Ecto neural progenitor cell (in vitro differentiated cells): ENCODE data around the gene B3GALNT2.
A peak's percentile ranks its signal among the peaks of the same experiment; 100 is the strongest.
"Not testable (repeated sequence)": the region's sequence is repeated elsewhere in the genome, so short reads cannot be mapped to it uniquely, and the experiment has no call there.

ENCODE experiments used
- DNase-seq: peaks from one replicate; pipeline ENCODE4 v3.0.0-alpha.2; 2018; ENCODE audit warnings: low spot score

B3GALNT2 gene

GRCh38 chr1:235504122-235504493 lies at the start of gene B3GALNT2:
Gene B3GALNT2 (minus strand): TSS chr1:235504452. CDS start chr1:235504252, 200 bp downstream.
- no peak for DNase-seq

GRCh38 chr1:235553112-235553551 lies 48.9 kb upstream of the B3GALNT2 start:
- DNase-seq, result no peak

- no peak for DNase-seq
Observed at GRCh38 chr1:235552146-235552716, 48.0 kb upstream of the B3GALNT2 start.

DNA sequence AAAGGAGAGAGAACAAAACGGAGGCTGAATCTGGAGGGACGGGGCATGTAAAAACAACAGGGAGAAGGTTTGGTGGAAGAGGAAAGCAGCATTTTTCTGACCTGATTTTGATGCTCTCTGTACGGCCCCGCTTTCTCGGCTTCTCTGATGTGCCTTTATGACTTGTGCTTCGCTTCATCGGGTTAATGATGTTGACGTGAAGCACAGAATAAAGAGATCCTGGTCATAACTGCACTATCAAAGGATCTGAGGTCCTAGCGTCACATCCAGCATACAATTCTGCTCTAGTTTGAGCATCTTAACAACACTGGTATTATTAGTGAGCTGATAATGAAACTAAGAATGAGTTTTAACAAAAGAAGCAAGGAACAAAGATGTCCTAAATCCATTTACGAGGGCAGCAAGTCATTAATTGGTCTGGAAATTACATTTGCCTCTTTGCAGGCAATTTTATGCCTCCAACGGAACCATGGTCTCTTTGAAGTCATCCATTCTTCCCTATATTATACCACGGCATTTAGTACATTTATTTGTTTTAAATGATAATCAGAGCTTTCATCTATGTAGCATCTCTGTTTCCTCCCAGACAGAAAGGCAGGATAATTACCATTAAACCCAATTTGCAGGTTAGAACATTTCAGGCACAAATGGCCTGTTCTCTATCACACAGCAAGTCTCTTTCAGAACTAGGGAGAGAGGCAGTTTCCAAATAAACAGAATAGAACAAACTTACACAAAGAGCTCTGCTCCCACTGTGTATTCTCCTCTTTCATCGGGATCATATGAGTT lies 45.3 kb upstream of the B3GALNT2 start:
- DNase-seq, result no peak

GRCh38 chr1:235546369-235547155 lies 42.3 kb upstream of the B3GALNT2 start:
- not testable (repeated sequence) for DNase-seq

DNA sequence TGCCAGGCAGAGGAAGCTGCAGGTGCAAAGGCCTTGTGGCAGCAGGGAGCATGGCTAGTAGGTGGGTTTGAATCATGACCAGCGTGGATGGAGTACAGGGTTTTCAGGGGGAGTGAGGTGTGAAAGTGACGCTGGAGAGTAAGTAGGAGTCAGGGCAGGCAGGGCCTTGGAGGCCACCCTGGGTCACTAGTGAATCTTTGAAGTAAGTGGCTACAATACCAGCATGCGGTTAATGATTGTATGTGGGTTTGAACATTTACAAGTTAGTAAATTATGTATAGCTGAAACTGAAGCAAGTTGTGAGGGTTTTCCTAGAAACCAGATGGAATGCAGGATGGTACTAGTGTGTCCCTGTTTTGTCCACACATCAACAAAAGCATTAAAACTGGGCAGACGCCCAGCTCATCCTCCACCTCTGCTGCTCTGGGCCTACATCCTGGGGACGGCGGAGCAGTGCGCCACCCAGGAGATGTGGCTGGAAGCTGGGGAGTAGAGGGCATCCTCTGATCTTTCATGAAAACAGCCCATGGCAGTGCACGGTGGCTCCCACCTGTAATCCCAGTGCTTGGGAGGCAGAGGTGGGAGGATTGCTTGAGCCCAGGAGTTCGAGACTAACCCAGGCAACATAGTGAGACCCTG lies 41.2 kb upstream of the B3GALNT2 start:
- DNase-seq, result no peak

- DNase-seq, result not testable (repeated sequence)
Observed at GRCh38 chr1:235542845-235543244, 38.6 kb upstream of the B3GALNT2 start.

DNA sequence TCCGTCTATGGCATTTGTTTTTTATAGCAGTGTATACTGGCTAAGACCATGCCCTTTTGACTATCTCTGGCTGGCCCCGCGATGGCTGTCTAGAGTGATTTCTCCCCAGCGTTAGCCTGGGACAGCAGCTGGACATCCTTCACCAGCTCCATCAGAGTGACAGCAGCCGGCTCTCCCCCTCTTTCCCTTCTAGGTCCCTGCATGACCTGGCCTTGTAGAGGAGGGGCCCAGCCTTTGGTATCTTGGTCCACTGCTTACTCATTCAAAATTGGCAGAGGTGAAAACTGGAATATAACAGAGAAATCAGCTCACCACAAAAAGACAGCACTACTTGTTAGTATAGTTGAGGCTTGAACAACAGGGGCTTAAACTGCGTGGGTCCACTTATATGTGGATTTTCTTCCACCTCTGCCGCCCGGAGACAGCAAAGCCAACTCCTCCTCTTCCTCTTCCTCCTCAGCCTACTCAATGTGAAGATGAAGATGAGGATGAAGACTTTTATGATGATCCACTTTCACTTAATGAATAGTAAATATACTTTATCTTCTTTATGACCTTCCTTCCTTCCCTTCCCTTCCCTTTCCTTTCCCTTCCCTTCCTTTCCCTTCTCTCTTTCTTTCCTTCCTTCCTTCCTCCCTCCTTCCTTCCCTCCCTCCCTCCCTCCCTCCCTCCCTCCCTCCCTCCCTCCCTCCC lies 29.4 kb upstream of the B3GALNT2 start:
- no peak for DNase-seq

DNA sequence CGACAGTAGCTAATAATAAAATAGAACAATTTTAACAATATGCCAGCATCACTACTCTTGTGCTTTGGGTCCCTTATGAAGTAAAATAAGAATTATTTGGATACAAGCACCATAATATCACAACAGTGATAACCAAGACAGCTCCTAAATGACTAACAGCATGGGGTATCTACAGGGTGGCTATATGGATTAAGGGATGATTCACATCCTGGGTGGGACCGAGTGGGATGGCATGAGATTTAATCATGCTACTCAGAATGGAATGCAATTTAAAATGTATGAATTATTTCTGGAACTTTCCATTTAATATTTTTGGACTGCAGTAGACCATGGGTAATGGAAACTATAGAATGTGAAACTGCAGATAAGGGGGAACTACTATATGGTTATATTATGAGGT lies 28.1 kb upstream of the B3GALNT2 start:
- no peak for DNase-seq

- no peak for DNase-seq
Observed at GRCh38 chr1:235527196-235527814, 23.1 kb upstream of the B3GALNT2 start.

- no peak for DNase-seq
Observed at GRCh38 chr1:235525314-235525713, 21.1 kb upstream of the B3GALNT2 start.

DNA sequence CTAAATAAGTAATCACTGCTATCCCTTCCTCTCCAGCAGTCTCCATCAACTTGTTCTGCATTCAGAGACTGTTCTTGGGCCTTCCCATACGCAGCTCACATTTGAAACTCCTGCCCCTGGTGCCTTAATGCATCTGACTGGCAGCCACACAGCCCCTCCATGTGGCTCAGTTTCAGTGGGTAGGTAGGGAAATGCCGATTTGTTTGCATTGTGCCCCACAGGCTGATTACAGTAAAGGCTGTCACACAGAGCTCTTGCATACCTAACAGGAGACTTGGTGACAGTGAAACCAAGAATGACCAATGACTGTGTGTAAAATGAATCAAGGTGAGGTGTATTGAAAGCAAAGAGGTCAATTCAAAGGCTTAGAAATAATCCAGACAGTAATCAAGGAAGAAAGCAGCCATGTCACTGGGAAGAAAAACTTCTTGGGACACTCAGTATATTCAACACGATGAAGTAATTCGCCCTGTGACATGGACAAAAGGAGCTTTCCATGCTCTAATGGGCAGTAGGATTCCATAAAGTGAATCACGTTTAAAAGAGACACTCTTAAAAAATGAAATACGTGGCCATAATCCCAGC lies 12.7 kb upstream of the B3GALNT2 start:
- DNase-seq, result no peak

GRCh38 chr1:235515844-235516512 lies 11.7 kb upstream of the B3GALNT2 start:
- no peak for DNase-seq

DNA sequence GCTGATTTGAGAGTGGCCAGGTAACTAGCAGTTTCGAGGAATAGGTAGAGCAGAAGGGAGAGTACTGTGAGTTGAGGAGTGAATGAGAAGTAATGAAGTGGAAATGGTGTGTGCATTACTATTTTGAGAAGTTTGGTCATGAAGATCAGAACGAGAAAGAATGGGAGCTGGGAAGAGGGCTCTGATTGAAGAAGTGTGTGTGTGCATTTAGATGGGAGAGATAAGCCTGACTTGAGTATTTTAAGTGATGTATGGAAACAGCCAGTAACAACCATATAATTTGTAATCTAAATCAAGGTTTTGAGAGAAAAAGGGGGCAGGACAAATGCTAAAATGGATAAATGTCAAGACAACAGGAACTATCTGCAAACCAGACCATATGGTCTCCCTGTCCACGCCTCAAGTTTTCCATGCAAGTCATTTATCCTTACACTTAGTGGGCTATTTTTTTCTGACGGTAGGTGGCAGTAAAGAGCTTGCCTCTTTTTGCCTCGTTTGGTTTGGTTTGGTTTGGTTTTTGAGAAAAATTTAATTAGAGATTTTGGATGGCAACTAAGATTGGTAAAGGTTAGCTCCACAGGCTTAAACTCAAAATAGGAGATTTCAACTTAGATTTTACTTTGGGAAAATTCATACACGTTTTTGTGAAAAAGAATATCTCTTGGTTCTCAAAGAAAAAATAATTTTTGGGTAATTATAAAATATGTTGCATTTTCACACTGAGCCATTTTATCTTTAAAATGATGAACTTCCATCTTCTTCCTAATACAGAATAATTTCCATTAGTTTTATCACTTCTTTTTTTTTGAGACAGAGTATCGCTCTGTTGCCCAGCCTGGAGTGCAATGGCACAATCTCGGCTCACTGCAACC lies 9.5 kb upstream of the B3GALNT2 start:
- DNase-seq, result no peak

DNA sequence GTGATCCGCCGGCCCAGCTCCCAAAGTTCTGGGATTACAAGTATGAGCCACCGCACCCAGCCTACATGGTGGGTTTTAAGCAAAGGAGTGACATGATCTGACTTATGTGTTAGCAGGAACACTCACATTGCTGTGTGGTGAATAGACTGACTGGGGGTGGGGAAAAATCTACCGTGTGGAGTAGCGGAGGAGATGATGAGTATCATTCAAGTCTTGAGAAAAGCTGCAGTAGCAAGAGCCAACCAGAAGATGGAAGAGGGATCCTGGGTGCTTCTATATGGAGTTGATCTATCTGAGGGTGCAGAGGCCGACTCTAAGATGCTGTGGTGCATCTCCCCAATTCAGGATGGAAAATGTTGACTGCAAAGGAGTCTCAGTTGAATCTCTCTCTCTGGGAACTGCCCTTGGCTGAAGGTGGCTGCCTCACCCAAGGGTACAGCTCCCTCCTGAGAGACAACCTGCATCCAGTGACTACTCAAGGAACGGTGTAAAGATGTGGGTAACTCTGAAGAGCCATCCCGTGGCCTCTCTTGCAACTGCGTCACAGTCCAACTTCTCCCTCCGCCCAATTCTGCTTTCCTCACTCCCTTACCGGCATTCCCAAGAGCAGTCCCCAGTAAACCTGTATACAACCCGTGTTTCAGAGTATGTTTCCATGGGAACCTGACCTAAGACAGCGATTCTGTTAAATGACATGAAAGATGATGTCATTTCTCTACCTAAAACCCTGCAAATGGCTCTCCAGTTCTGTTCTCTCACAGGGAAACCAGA lies 7.4 kb upstream of the B3GALNT2 start:
- no peak for DNase-seq

- DNase-seq, result no peak
Observed at GRCh38 chr1:235510823-235511222, 6.6 kb upstream of the B3GALNT2 start.

GRCh38 chr1:235507623-235508022 lies 3.4 kb upstream of the B3GALNT2 start:
- no peak for DNase-seq

DNA sequence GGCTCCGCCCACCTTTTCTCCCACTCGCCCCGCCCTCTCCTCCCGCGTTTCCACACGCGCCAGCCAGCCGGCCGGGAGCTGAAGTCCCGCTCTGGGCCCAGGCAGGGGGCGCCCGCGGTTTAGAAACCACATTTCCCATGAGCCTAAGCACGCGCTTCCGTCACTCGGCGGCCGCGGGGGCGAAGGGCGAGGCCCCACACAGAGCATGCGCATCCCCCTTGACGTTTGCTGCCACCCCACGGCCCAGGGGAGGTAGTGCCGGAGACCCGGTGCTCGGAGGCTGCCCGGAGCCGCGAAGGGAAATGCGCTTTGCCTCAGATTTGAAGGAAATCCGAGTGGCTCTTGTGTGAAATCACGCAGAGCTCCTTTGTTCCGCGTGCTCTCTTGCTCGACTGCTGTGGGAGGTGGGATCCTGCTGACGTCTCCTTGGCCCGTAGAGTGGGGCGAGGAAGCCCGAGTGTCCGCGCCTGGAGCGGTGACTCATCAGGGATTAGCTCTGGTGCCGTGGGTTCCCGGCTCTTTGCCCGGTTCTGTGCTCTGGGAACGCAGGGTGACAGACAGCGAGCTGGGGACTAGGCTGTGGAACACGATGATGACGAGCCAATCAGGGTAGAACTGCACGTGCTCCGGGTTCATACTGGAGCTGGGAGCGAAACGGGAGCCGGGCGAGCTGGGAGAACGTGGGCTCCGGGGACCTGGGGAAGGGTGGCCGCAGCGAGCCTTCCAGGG lies 406 bp upstream of the B3GALNT2 start:
- peak; percentile 100 for DNase-seq
